HL-60 (cell line): Measurements from ENCODE around the gene AGMO.

ENCODE experiments used
- DNase-seq, 2 experiments: peaks; one replicate each; pipeline ENCODE4 v3.0.0-alpha.2; 2010 to 2020; ENCODE audit warnings: low read depth in 1 of 2, low spot score in 1 of 2
- H3K27ac ChIP-seq: fragments of 250-450 bp; sonication (Bioruptor Pico); replicated peaks from 2 replicates; pipeline ENCODE4 v1.5.1; 2020; ENCODE audit warnings: mild to moderate bottlenecking, moderate library complexity
- H3K27me3 ChIP-seq: fragments of 250-450 bp; sonication (Bioruptor Pico); 2 replicates; pipeline ENCODE4 v1.5.1; 2021; ENCODE audit warnings: mild to moderate bottlenecking, moderate library complexity; ENCODE audit not compliant: insufficient read depth, poor library complexity, severe bottlenecking
- H3K4me3 ChIP-seq: replicated peaks from 2 replicates; pipeline ENCODE4 v1.5.1; 2011; ENCODE audit warnings: mild to moderate bottlenecking, control low read depth, low read length; ENCODE audit not compliant: insufficient read depth
- GABPA ChIP-seq: IDR thresholded peaks from 2 replicates; pipeline ENCODE4 v1.6.1; 2012; ENCODE audit warnings: low read depth
- POLR2AphosphoS5 ChIP-seq: IDR thresholded peaks from 2 replicates; pipeline ENCODE4 v1.6.1; 2012; ENCODE audit warnings: low read depth
- SPI1 ChIP-seq: IDR thresholded peaks from 2 replicates; pipeline ENCODE4 v1.6.1; 2012; ENCODE audit warnings: low read depth, mild to moderate bottlenecking, borderline replicate concordance
- TF ChIP-seq, protein P1 (sequence below): IDR thresholded peaks from one replicate; pipeline ENCODE4 v1.5.1; 2011; ENCODE audit warnings: low read length, control low read depth, inconsistent platforms; ENCODE audit not compliant: insufficient read depth
- TF ChIP-seq, protein P2 (sequence below): IDR thresholded peaks from 2 replicates; pipeline ENCODE4 v1.6.1; 2012; ENCODE audit warnings: low read depth; ENCODE audit not compliant: insufficient replicate concordance

AGMO gene

DNA sequence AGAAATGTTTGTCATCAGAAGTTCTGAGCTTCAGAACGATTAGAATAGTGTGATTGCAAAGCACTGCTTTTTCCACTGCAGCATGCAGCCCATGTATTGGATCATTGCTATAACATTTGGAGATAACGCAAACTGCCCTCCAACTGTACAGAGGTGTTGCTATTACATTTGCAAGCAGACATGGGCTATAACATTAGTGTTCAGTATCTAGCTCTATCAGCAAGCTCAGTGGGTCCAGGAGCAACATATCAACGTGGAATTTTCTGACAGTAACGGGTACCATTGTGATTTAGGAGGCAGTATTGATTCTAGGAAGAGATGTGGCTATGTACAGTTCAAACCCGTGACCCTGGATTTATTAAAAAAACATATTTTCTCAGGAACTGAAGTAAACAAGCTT, 75.8 kb downstream of the AGMO start:
- DNase-seq, result no peak
- TF ChIP-seq, protein P1, sequence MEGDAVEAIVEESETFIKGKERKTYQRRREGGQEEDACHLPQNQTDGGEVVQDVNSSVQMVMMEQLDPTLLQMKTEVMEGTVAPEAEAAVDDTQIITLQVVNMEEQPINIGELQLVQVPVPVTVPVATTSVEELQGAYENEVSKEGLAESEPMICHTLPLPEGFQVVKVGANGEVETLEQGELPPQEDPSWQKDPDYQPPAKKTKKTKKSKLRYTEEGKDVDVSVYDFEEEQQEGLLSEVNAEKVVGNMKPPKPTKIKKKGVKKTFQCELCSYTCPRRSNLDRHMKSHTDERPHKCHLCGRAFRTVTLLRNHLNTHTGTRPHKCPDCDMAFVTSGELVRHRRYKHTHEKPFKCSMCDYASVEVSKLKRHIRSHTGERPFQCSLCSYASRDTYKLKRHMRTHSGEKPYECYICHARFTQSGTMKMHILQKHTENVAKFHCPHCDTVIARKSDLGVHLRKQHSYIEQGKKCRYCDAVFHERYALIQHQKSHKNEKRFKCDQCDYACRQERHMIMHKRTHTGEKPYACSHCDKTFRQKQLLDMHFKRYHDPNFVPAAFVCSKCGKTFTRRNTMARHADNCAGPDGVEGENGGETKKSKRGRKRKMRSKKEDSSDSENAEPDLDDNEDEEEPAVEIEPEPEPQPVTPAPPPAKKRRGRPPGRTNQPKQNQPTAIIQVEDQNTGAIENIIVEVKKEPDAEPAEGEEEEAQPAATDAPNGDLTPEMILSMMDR, result no peak
- no peak for TF ChIP-seq POLR2AphosphoS5
- TF ChIP-seq SPI1, result no peak
- TF ChIP-seq, protein P2, sequence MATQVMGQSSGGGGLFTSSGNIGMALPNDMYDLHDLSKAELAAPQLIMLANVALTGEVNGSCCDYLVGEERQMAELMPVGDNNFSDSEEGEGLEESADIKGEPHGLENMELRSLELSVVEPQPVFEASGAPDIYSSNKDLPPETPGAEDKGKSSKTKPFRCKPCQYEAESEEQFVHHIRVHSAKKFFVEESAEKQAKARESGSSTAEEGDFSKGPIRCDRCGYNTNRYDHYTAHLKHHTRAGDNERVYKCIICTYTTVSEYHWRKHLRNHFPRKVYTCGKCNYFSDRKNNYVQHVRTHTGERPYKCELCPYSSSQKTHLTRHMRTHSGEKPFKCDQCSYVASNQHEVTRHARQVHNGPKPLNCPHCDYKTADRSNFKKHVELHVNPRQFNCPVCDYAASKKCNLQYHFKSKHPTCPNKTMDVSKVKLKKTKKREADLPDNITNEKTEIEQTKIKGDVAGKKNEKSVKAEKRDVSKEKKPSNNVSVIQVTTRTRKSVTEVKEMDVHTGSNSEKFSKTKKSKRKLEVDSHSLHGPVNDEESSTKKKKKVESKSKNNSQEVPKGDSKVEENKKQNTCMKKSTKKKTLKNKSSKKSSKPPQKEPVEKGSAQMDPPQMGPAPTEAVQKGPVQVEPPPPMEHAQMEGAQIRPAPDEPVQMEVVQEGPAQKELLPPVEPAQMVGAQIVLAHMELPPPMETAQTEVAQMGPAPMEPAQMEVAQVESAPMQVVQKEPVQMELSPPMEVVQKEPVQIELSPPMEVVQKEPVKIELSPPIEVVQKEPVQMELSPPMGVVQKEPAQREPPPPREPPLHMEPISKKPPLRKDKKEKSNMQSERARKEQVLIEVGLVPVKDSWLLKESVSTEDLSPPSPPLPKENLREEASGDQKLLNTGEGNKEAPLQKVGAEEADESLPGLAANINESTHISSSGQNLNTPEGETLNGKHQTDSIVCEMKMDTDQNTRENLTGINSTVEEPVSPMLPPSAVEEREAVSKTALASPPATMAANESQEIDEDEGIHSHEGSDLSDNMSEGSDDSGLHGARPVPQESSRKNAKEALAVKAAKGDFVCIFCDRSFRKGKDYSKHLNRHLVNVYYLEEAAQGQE, result no peak
- TF ChIP-seq GABPA, result no peak
- Histone ChIP-seq H3K27ac (no peak overlapping the region), H3K4me3 (no peak overlapping the region), H3K27me3 (no peaks in the 10 kb centered on the region)

DNA sequence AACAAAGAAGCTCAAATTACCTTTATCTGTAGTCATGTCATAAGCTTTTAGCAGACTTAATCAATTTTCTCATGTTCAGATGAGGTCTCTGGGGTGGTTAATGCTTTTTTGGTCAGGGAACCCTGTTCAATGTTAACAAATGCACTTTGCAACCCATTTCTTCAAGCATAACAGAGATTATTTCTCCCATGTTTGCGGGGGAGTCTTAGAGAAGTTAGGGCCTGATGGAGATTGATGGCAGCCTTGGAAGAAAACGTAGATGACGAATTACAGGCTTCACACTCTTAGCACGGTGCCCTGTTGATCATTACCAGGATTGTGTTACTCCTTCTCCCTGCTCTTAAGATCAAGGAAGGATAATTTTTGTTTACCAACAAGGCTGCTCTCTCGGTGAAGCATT, 76.4 kb downstream of the AGMO start:
- H3K27me3 ChIP-seq, result no peaks in the 10 kb centered on the region
- TF ChIP-seq SPI1 (no peak), GABPA (no peak), POLR2AphosphoS5 (no peak)
- TF ChIP-seq, protein P1, result no peak
- TF ChIP-seq, protein P2, result no peak
- no peak for DNase-seq
- H3K4me3 ChIP-seq, result no peak overlapping the region
- H3K27ac ChIP-seq, result no peak overlapping the region

DNA sequence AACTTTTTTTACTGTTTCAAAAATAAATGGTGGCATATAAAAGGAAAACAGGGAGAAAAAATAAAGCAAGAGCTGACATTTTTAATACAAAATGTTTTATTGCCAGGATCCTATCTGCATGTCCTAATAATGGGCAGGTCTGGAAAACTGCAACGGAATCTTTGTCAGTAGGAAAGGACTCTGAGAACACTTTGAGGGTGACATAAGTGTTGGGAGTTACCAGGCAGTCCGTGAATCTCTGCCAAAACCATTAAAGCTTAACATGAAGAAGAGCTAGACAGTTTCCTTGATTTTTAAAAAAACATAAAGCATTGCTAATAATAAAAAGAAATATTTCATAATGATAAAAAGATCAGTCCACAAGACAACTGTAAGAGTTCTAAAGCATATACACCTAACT, 80.7 kb downstream of the AGMO start:
- Histone ChIP-seq H3K27me3 (no peaks in the 10 kb centered on the region), H3K27ac (no peak overlapping the region), H3K4me3 (no peak overlapping the region)
- DNase-seq, result no peak
- TF ChIP-seq POLR2AphosphoS5 (no peak), SPI1 (no peak)
- TF ChIP-seq, protein P2, result no peak

DNA sequence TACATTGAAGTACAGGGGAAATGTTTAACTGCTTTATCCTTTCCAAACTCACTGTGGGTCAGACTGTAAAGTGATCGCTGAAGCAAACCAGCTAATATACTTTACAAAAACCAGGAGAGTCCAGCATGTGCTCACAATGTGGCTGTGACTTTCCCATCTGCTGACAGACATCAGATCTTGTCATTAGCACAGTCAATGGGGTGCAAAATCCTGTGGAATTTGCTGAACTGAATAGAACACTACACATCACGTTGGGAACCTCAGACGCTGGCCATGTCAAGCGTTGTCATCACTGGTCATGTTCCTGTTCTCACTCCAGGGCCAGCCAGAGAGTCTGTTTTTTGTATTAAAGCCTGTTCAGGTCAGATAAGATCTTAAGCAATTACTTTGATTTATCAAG, 83.4 kb downstream of the AGMO start:
- DNase-seq, result no peak
- H3K4me3 ChIP-seq, result no peak overlapping the region
- H3K27ac ChIP-seq, result no peak overlapping the region
- TF ChIP-seq GABPA (no peak), POLR2AphosphoS5 (no peak), SPI1 (no peak)
- TF ChIP-seq, protein P2, result no peak
- TF ChIP-seq, protein P1, result no peak
- no peaks in the 10 kb centered on the region for H3K27me3 ChIP-seq
